ENCODE data around the gene TMEM255B.

TMEM255B gene

GRCh38 chr13:113768018-113768905, 9.2 kb downstream of the TMEM255B start:
- no peak for DNase-seq (ENCODE audit: low spot score)

GRCh38 chr13:113769106-113769505, 10.1 kb downstream of the TMEM255B start:
- no peak for DNase-seq (ENCODE audit: low spot score)

GRCh38 chr13:113769881-113770280, 10.9 kb downstream of the TMEM255B start:
- no peak for DNase-seq (ENCODE audit: low spot score)

GRCh38 chr13:113770441-113770840, 11.4 kb downstream of the TMEM255B start:
- no peak for DNase-seq (ENCODE audit: low spot score)

DNA sequence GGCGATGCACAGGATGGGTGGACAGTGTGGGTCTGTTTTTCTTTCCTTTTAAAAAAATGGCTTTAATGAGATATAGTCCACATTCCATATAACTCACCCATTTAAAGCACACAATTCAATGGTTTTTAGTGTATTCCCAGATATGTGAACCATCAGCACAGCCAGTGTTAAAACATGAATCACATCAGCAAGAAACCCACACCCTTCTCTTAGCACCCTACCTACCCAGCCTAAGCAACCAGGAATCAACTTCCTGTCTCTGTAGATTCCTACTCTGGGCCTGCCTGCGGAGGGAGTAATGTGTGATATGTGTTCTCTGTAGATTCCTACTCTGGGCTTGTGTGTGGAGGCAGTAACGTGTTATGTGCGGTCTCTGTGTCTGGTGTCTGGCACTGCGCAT, 11.9 kb downstream of the TMEM255B start:
- DNase-seq (ENCODE audit: low spot score), result no peak

- DNase-seq (ENCODE audit: low spot score), result no peak
These were observed 12.8 kb downstream of the TMEM255B start for GRCh38 chr13:113771709-113772331.

- no peak for DNase-seq (ENCODE audit: low spot score)
These were observed 15.4 kb downstream of the TMEM255B start for GRCh38 chr13:113774177-113775107.

DNA sequence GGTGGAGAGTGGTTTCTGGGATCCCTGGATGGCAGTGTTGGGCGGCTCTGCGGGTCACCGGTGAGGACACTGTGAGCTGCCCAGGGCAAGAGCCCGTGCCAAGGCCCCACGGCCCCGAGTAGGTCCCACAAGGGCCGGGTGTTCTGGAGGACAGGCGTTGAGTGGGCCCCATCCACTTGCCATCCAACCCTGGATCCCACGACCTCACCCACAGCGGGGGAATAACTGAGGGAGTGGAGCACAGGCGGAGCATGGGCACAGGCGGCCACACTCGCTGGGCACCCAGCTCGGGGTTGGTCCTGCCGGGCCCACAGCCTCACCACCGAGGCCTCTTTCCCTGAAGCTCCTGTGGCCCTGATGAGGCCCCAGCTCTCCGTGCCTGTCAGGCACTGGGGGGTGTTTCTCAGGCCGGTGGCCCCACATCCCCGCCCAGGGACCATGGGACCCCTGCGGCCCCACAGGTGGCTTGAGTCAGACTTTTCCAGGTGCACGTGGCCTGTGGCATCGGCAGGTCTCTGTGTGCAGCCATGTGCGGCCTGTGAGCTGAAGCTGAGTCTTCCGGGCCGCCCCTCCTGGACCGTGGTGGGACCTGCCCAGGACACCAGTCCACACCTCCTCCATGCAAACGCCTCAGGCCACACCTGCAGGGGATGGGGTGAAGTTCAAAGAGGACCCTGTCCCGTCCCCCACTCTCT, 16.6 kb downstream of the TMEM255B start:
- no peak for DNase-seq (ENCODE audit: low spot score)

DNA sequence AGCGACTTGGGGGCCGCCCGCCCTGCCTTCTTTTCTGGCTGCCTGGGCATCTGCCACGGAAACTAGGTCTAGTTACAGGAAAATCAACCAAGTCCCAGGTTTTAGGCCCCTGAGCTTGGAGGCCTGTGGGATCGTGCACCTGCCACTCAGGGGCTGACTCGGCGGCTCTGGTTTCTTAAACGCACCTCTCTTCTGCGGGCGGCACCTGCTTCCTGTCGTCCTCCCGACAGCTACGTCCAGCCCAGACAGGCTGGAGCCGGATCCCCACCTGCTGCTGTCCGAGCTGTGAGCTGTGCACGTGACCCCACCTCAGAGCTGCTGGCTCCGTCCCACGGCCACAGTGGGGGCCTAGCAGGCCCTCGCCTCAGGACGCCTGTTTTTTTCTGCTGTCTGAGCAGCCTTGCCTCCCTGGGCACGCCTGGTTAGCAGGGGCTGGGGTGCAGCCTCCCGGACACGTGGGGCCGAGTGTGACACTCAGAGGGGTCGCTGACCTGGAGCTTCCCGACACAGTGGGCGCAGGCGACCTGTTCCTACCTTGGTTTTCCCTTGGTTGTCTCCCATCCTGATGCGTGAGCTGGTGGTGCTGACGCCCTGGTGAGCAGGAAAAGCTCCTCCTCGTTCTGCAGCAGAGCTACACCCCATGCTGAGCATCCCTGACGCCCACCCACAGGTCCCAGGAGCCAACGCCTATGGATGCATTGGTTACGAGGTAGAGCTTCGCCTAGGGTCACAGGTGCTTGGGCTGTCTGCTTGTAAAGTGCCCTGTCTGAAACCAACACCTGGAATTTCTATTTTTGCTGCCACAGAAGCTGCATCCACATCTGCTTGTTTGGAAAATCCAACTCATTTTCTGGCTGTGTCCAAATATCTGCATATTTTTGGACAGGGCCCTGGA, 17.5 kb downstream of the TMEM255B start:
- DNase-seq (ENCODE audit: low spot score), result no peak

DNA sequence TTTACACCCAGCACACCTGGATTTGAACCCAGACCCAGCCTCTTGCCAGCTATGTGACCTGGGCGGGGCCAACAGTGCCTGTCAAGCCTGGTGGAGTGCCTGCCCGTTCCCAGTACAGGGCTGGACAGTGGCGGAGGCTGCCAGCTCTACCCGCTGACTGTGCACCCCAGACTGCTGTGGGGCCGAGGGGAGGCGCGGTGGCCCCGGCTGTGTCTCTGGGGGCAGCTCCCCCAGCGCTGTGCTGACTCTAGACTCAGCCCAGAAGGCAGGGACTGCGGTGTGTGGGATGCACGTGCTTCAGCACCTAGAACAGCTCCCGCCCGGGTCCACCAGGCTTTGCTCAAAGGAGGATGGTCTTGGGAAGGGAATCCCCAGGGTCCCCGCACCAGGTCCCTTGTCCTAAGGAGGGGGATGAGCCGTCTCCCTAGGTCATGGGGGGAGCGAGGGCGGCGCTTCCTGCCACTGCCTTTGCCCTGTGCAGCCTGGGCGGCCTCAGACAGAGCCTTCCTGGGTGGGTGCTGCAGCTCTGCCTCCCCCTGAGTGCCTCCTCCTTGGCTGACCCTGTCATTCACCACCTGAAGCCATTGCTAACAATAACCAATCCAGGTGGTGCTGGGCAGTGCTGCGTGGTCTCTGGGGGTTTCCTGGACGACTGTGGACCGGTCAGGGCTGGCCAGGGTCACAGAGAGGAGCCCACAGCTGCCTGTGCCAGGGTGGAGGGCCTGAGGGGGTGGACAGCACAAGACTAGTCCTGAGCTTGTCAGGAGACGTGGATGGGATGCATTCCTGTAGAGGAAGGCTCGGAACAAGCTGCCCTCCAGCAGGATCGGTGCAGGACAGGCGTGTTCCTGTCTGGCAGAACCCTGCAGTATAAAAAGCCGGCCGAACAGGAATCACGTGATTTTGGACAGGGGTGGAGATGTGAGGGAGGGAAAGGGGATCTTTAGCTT, 18.6 kb downstream of the TMEM255B start:
- DNase-seq (ENCODE audit: low spot score), result no peak

GRCh38 chr13:113781571-113781970, 22.5 kb downstream of the TMEM255B start:
- no peak for DNase-seq (ENCODE audit: low spot score)

DNA sequence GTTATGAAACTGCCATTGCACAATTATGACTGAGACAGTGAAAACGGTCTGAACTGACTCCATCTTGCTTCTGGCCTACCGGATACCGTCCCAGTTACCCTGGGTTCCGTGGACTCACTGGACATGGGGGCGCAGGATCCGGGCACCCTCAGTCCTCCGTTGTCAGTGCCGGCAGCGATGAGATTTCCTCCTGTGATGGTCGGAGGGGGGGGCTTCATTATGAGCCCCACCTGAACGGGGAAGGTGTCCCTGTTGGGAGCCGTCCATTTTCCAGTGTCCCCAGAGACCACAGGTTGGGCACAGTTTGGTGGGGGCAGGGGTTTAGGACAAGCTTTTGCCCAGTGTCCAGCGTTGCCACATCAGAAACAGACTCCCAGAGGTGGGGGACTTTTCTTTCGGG, 23.4 kb downstream of the TMEM255B start:
- DNase-seq (ENCODE audit: low spot score), result no peak

DNA sequence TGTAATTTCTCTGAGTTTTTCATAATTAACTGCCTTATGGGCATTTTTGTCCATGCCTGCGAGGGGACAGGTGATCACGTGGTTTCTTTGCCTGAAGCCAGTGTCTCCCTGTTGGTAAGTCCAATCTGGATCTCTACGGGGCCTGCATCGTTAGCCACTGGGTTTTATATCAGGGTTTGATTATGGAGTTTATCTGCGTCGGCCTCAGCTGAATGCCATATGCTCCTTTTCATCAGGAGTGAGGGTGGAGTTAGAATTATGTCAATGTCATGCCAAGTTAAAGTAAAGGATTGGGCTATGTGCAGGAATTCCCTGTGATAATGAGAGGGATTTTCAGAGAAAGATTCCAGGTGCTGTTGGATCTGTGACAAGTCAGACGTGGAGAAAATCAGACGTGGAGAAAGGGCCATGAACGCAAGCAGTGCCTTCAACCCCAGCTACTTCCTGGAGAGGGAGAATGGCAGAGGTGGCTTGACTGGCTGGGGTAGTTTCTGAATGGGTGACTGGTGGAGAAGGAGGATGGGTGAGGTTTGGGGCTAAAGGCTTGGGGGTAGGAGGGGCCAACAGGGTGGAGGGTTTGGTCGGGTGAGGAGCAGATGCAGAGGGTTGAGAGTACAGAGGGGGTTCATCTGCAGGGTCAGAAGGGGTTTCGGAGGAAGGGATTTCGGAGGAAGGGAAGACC, 24.3 kb downstream of the TMEM255B start:
- DNase-seq (ENCODE audit: low spot score), result no peak

DNA sequence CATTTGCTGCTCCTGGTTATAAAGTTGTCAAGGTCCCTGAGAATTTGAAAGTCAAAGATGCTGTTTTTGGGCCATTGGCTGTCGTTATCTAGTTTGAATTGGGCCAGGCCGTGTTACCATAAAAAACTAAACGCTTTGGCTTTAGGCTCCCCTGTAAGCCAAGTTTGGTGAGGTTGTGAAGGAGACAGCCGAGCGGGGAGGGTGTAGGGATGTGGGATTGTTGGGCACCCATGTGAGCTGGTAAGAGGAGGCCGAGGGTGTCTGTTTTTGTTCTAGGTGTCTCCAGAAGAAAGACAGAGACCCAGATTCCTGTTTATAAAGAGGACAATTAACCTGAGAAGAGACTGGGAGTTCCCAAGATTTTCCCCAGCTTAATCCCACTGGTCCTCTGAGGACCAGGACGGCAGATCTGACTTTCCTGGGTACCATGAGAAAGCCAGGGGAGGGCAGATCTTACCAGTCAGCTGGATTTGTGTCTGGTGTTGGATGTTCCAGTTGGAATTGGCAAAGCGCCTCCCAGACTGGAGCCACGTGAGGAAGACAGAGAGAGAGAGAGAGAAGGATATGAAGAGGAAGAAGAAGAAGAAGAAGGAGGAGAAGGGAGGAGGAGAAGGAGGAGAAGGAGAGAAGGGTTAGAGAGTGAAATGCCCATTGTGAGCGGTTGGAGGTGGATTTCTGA, 25.1 kb downstream of the TMEM255B start:
- DNase-seq (ENCODE audit: low spot score), result no peak

DNA sequence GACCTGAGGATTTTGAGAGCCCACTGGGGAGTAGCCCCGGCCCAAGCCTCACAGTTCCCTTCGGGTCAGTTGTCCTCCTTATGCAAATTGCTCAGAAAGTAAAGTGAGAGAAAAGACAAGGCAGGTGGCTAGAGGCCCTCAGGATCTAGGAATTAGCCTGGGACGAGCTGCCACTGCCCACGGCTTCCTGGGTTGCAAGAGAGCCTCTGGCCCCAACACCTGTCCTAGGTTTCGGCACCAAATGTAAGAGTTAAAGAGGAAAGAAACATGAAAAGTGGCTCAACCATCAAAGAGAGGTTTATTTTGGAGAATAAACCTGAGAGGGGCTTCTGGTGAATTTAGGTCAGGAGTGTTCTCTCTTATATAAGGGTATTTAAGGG, 25.6 kb downstream of the TMEM255B start:
- DNase-seq (ENCODE audit: low spot score), result no peak

GRCh38 chr13:113785051-113786010, 26.3 kb downstream of the TMEM255B start:
- DNase-seq (ENCODE audit: low spot score), result no peak

- no peak for DNase-seq (ENCODE audit: low spot score)
These were observed 27.3 kb downstream of the TMEM255B start for GRCh38 chr13:113786262-113786841.
